Type B pancreatic cell (in vitro differentiated cells): ENCODE results near the gene PTGES3. TPM values are rescaled to one million over a fixed set of nuclear protein-coding genes. Genes with fewer than 3 reads are reported as not detected.

Source experiments
- DNase-seq: peaks from one replicate; pipeline ENCODE4 v3.0.0; 2021; ENCODE audit warnings: mixed read lengths; ENCODE audit not compliant: unreplicated experiment; ENCODE audit errors: extremely low spot score
- H3K27ac Mint-ChIP-seq: 2 replicates; pipeline ENCODE4 v1.8.0; 2021; ENCODE audit warnings: mild to moderate bottlenecking, mixed read lengths
- H3K27me3 Mint-ChIP-seq: 2 replicates; pipeline ENCODE4 v1.8.0; 2021; ENCODE audit warnings: mixed read lengths
- H3K36me3 Mint-ChIP-seq: 2 replicates; pipeline ENCODE4 v1.8.0; 2021; ENCODE audit warnings: mixed read lengths
- H3K4me1 Mint-ChIP-seq: one replicate; pipeline ENCODE4 v1.8.0; 2021; ENCODE audit warnings: mixed read lengths; ENCODE audit not compliant: unreplicated experiment
- H3K4me3 Mint-ChIP-seq: 2 replicates; pipeline ENCODE4 v1.8.0; 2021; ENCODE audit warnings: mild to moderate bottlenecking, mixed read lengths
- H3K9me3 Mint-ChIP-seq: 2 replicates; pipeline ENCODE4 v1.8.0; 2021; ENCODE audit warnings: mixed read lengths
- CTCF ChIP-seq: fragments of 200-600 bp; sonication (generic); conservative IDR thresholded peaks from 2 replicates; pipeline ENCODE4 v1.5.0; 2021; ENCODE audit warnings: antibody characterized with exemption, mild to moderate bottlenecking
- total RNA-seq: library from RNA; stranded (reverse); gene quantifications from 2 replicates; pipeline ENCODE4 v1.2.1, GENCODE V29; 2021; ENCODE audit warnings: low replicate concordance

The PTGES3 gene
- total RNA-seq, 1 donor from 2014 or later: 219 TPM

- Mint-ChIP-seq H3K27ac (peak overlapping the region; percentile 100), H3K9me3 (no peaks in the 10 kb centered on the region), H3K36me3 (peaks cover 23% of the 10 kb centered on the region), H3K4me3 (peak overlapping the region; percentile 99), H3K27me3 (no peaks in the 10 kb centered on the region), H3K4me1 (peaks cover 48% of the 10 kb centered on the region)
- peak; percentile 71 for TF ChIP-seq CTCF
- peak; percentile 99 for DNase-seq
Observed at GRCh38 chr12:56636675-56637540, 51.2 kb downstream of the PTGES3 start.

GRCh38 chr12:56635806-56636674, 52.0 kb downstream of the PTGES3 start:
- peak overlapping the region; percentile 100 for H3K27ac Mint-ChIP-seq
- H3K27me3 Mint-ChIP-seq: no peaks in the 10 kb centered on the region
- H3K36me3 Mint-ChIP-seq: peaks cover 23% of the 10 kb centered on the region
- H3K4me1 Mint-ChIP-seq: peaks cover 52% of the 10 kb centered on the region
- peak overlapping the region; percentile 99 for H3K4me3 Mint-ChIP-seq
- TF ChIP-seq CTCF: no peak
- no peaks in the 10 kb centered on the region for H3K9me3 Mint-ChIP-seq
- no peak for DNase-seq

GRCh38 chr12:56634837-56635791, 53.0 kb downstream of the PTGES3 start:
- Mint-ChIP-seq H3K27ac (peak overlapping the region; percentile 100), H3K36me3 (peaks cover 19% of the 10 kb centered on the region), H3K4me3 (peak overlapping the region; percentile 99), H3K9me3 (no peaks in the 10 kb centered on the region), H3K27me3 (no peaks in the 10 kb centered on the region), H3K4me1 (peaks cover 59% of the 10 kb centered on the region)
- DNase-seq: peak; percentile 75
- TF ChIP-seq CTCF: peak; percentile 55

GRCh38 chr12:56634242-56634836, 53.7 kb downstream of the PTGES3 start:
- Mint-ChIP-seq H3K36me3 (peaks cover 15% of the 10 kb centered on the region), H3K9me3 (no peaks in the 10 kb centered on the region), H3K27ac (peak overlapping the region; percentile 100), H3K4me1 (peaks cover 59% of the 10 kb centered on the region), H3K27me3 (no peaks in the 10 kb centered on the region), H3K4me3 (peak overlapping the region; percentile 99)
- TF ChIP-seq CTCF: no peak
- DNase-seq: no peak
